Activated T-cell treated with anti-CD3 and anti-CD28 coated beads, Interleukin-2, amount 50 U/mL, for 4 hours (primary cell): ENCODE data around the gene SLC16A14. TPM values are rescaled to one million over a fixed set of nuclear protein-coding genes. Genes with fewer than 3 reads are reported as not detected.
"Not testable (repeated sequence)": the region's sequence is repeated elsewhere in the genome, so short reads cannot be mapped to it uniquely, and the experiment has no call there.

Experiments used
- ATAC-seq, 2 donors: fragments of 200-7000 bp; cut with Tn5 transposase; one replicate each; pipeline ENCODE4 v1.10.0; 2021
- DNase-seq: peaks from one replicate; pipeline ENCODE4 v3.0.0-alpha.2; 2020
- H3K27me3 Mint-ChIP-seq: one replicate; pipeline ENCODE4 v1.8.0; 2021; ENCODE audit warnings: low read depth, mixed read lengths
- H3K36me3 Mint-ChIP-seq: one replicate; pipeline ENCODE4 v1.8.0; 2022; ENCODE audit warnings: mixed read lengths; ENCODE audit not compliant: insufficient read depth
- H3K4me1 Mint-ChIP-seq: one replicate; pipeline ENCODE4 v1.8.0; 2021; ENCODE audit warnings: low read depth, mixed read lengths
- H3K4me3 Mint-ChIP-seq: one replicate; pipeline ENCODE4 v1.8.0; 2021; ENCODE audit warnings: mild to moderate bottlenecking, moderate library complexity, mixed read lengths
- H3K9me3 Mint-ChIP-seq: one replicate; pipeline ENCODE4 v1.8.0; 2021; ENCODE audit warnings: mixed read lengths
- total RNA-seq, 3 donors: library from RNA; stranded (reverse); gene quantifications; one replicate each; pipeline ENCODE4 v1.2.1, GENCODE V29; 2021

The SLC16A14 gene
- total RNA-seq, result under 1 TPM; 0.43 to 0.74 (median 0.43) TPM

- no peaks in the 10 kb centered on the region for H3K36me3 Mint-ChIP-seq
- peaks cover 12% of the 10 kb centered on the region for H3K27me3 Mint-ChIP-seq
- H3K9me3 Mint-ChIP-seq, result peaks cover 2% of the 10 kb centered on the region
- H3K4me1 Mint-ChIP-seq, result peaks cover 18% of the 10 kb centered on the region
- ATAC-seq, result peak; percentile 35 to 38
- DNase-seq, result no peak
- H3K4me3 Mint-ChIP-seq, result peak within 1 kb of the TSS; percentile 83
Measured at GRCh38 chr2:230068651-230069055, at the start of gene SLC16A14. Gene SLC16A14, minus strand, starts transcription at chr2:230068924. Its CDS starts 9,572 bp downstream, at chr2:230059352.

- no peak overlapping the region for H3K4me3 Mint-ChIP-seq
- peaks cover 3% of the 10 kb centered on the region for H3K36me3 Mint-ChIP-seq
- no peak for DNase-seq
- no peak for ATAC-seq
- H3K4me1 Mint-ChIP-seq, result no peaks in the 10 kb centered on the region
- peaks cover 12% of the 10 kb centered on the region for H3K27me3 Mint-ChIP-seq
- H3K9me3 Mint-ChIP-seq, result peaks cover 28% of the 10 kb centered on the region
Measured at GRCh38 chr2:230106771-230107170, 38.0 kb upstream of the SLC16A14 start.

GRCh38 chr2:230101967-230102366, 33.2 kb upstream of the SLC16A14 start:
- not testable (repeated sequence) for H3K36me3 Mint-ChIP-seq, H3K4me1 Mint-ChIP-seq, H3K4me3 Mint-ChIP-seq, DNase-seq, ATAC-seq
- Mint-ChIP-seq H3K9me3 (peaks cover 25% of the 10 kb centered on the region), H3K27me3 (peaks cover 18% of the 10 kb centered on the region)

- Mint-ChIP-seq H3K4me3 (no peak overlapping the region), H3K36me3 (no peaks in the 10 kb centered on the region), H3K27me3 (peaks cover 5% of the 10 kb centered on the region), H3K4me1 (no peaks in the 10 kb centered on the region), H3K9me3 (peaks cover 22% of the 10 kb centered on the region)
- no peak for ATAC-seq
- DNase-seq, result no peak
Measured at GRCh38 chr2:230097841-230098240, 29.1 kb upstream of the SLC16A14 start.

- no peaks in the 10 kb centered on the region for H3K36me3 Mint-ChIP-seq
- DNase-seq (no peak), ATAC-seq (no peak)
- peaks cover 18% of the 10 kb centered on the region for H3K9me3 Mint-ChIP-seq
- no peaks in the 10 kb centered on the region for H3K4me1 Mint-ChIP-seq
- H3K27me3 Mint-ChIP-seq, result peaks cover 5% of the 10 kb centered on the region
- no peak overlapping the region for H3K4me3 Mint-ChIP-seq
Measured at GRCh38 chr2:230097424-230097823, 28.7 kb upstream of the SLC16A14 start.

- Mint-ChIP-seq H3K4me3 (no peak overlapping the region), H3K4me1 (no peaks in the 10 kb centered on the region), H3K27me3 (peaks cover 23% of the 10 kb centered on the region), H3K36me3 (no peaks in the 10 kb centered on the region), H3K9me3 (peaks cover 8% of the 10 kb centered on the region)
- ATAC-seq, result no peak
- DNase-seq, result no peak
Measured at GRCh38 chr2:230090967-230091366, 22.2 kb upstream of the SLC16A14 start.

GRCh38 chr2:230085201-230085600, 16.5 kb upstream of the SLC16A14 start:
- H3K27me3 Mint-ChIP-seq, result peaks cover 6% of the 10 kb centered on the region
- ATAC-seq, result no peak

GRCh38 chr2:230077851-230078547, 9.3 kb upstream of the SLC16A14 start:
- no peak for DNase-seq
- Mint-ChIP-seq H3K4me1 (no peaks in the 10 kb centered on the region), H3K9me3 (peaks cover 6% of the 10 kb centered on the region), H3K4me3 (no peak overlapping the region), H3K36me3 (no peaks in the 10 kb centered on the region), H3K27me3 (no peaks in the 10 kb centered on the region)
- ATAC-seq, result no peak

More at GRCh38 chr2:230085201-230085600, 16.5 kb upstream of the SLC16A14 start:
- no peaks in the 10 kb centered on the region for H3K4me1 Mint-ChIP-seq
- no peaks in the 10 kb centered on the region for H3K36me3 Mint-ChIP-seq
- no peak for DNase-seq
- H3K4me3 Mint-ChIP-seq, result no peak overlapping the region
- no peaks in the 10 kb centered on the region for H3K9me3 Mint-ChIP-seq

- Mint-ChIP-seq H3K27me3 (peaks cover 2% of the 10 kb centered on the region), H3K4me1 (no peaks in the 10 kb centered on the region), H3K9me3 (peaks cover 6% of the 10 kb centered on the region), H3K4me3 (no peak overlapping the region), H3K36me3 (no peaks in the 10 kb centered on the region)
- no peak for DNase-seq
- ATAC-seq, result no peak
Measured at GRCh38 chr2:230076819-230077218, 8.1 kb upstream of the SLC16A14 start.

- ATAC-seq (no peak), DNase-seq (no peak)
- Mint-ChIP-seq H3K4me3 (no peak overlapping the region), H3K4me1 (no peaks in the 10 kb centered on the region), H3K9me3 (peaks cover 6% of the 10 kb centered on the region), H3K36me3 (no peaks in the 10 kb centered on the region), H3K27me3 (peaks cover 2% of the 10 kb centered on the region)
Measured at GRCh38 chr2:230075988-230076631, 7.4 kb upstream of the SLC16A14 start.

GRCh38 chr2:230071421-230071820, 2.7 kb upstream of the SLC16A14 start:
- Mint-ChIP-seq H3K4me3 (no peak overlapping the region), H3K4me1 (peaks cover 15% of the 10 kb centered on the region), H3K9me3 (peaks cover 6% of the 10 kb centered on the region), H3K27me3 (peaks cover 12% of the 10 kb centered on the region), H3K36me3 (no peaks in the 10 kb centered on the region)
- DNase-seq (no peak), ATAC-seq (no peak)

- peaks cover 12% of the 10 kb centered on the region for H3K27me3 Mint-ChIP-seq
- peaks cover 18% of the 10 kb centered on the region for H3K4me1 Mint-ChIP-seq
- H3K36me3 Mint-ChIP-seq, result no peaks in the 10 kb centered on the region
- H3K4me3 Mint-ChIP-seq, result peak overlapping the region; percentile 83
- peaks cover 6% of the 10 kb centered on the region for H3K9me3 Mint-ChIP-seq
- DNase-seq (no peak), ATAC-seq (no peak)
Measured at GRCh38 chr2:230069402-230069801, 678 bp upstream of the SLC16A14 start.

- H3K27me3 Mint-ChIP-seq, result peaks cover 15% of the 10 kb centered on the region
- DNase-seq (peak; percentile 31), ATAC-seq (peak; percentile 66 to 67)
- no peaks in the 10 kb centered on the region for H3K9me3 Mint-ChIP-seq
- H3K36me3 Mint-ChIP-seq, result no peaks in the 10 kb centered on the region
- peaks cover 18% of the 10 kb centered on the region for H3K4me1 Mint-ChIP-seq
- H3K4me3 Mint-ChIP-seq, result peak overlapping the region; percentile 83
Measured at GRCh38 chr2:230068016-230068650, 591 bp downstream of the SLC16A14 start.

- DNase-seq (no peak), ATAC-seq (peak in 1 of 2 donors; percentile 35)
- H3K36me3 Mint-ChIP-seq, result no peaks in the 10 kb centered on the region
- peaks cover 2% of the 10 kb centered on the region for H3K27me3 Mint-ChIP-seq
- H3K9me3 Mint-ChIP-seq, result peaks cover 7% of the 10 kb centered on the region
- H3K4me3 Mint-ChIP-seq, result no peak overlapping the region
- H3K4me1 Mint-ChIP-seq, result peaks cover 13% of the 10 kb centered on the region
Measured at GRCh38 chr2:230060672-230061293, 7.9 kb downstream of the SLC16A14 start.
